Caki2 (cell line): ENCODE data around the gene MDM2. TPM values are rescaled to one million over a fixed set of nuclear protein-coding genes. Genes with fewer than 3 reads are reported as not detected.

Experiments
- DNase-seq: peaks from one replicate; pipeline ENCODE4 v3.0.0-alpha.2; 2015; ENCODE audit warnings: low read depth
- in situ Hi-C: cut with HindIII; loops from 2 replicates; pipeline ENCODE4 v1.10.0; 2016; ENCODE audit warnings: low sequenced_read_pairs, low pct_unique_long_range_greater_than_20kb, mixed read lengths
- total RNA-seq: library from RNA; depleted of rRNA; stranded (reverse); fragments of >200 nt; shearing (Covaris generic); gene quantifications from 2 replicates; pipeline ENCODE4 v1.2.3, GENCODE V29; 2014; ENCODE audit warnings: low replicate concordance

Gene MDM2
- total RNA-seq, 1 experiment from 2014 or later = 96.3 TPM

- no peak for DNase-seq
- in situ Hi-C loops = no loop called here
These were observed 72.8 kb downstream of the MDM2 start for GRCh38 chr12:68880660-68881325.

- in situ Hi-C loops = no loop called here
- DNase-seq = no peak
These were observed 74.4 kb downstream of the MDM2 start for GRCh38 chr12:68882251-68882964.

DNA sequence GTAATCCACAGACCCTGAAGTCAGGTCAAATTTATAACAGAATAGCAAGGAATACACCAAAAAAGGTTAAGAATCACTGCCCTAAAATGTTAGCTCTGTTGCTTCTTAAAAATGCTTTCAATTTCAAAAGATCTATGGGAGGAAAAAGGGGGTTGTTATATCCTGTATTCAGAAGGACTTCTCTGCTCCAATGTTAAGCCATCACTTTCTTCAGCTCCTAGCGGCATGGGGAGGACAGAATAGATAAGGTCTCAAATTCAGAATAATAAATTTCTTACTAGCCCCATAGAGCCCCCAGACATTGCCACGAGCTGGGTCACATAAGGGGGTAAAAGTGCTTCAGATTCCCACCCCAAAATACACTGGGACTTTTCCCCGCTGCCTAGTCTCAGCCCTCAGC lies 75.2 kb downstream of the MDM2 start:
- no peak for DNase-seq
- in situ Hi-C loops = no loop called here

GRCh38 chr12:68884251-68884650 lies 76.3 kb downstream of the MDM2 start:
- in situ Hi-C loops = no loop called here
- DNase-seq = no peak

GRCh38 chr12:68885381-68885780 lies 77.4 kb downstream of the MDM2 start:
- DNase-seq = no peak
- in situ Hi-C loops = no loop called here

- DNase-seq = no peak
- in situ Hi-C loops = no loop called here
These were observed 78.9 kb downstream of the MDM2 start for GRCh38 chr12:68886636-68887572.

DNA sequence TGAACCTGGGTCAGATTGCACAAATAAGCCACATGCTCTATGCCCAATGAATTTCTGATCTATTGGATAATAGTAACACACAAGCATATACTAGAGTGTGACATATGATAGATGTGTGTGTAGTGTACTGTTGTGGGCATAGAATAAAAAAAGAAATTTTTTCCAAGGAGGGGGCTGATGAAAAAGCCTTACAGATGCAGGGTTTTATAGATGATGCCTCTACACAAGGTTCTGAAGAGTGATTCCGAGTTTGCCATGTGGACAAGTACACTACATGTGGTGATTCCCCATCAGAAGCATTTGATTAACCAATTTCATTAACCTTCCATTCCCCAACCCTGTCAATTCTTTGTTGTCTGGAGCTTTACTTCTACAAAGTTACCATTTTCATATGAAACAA lies 79.7 kb downstream of the MDM2 start:
- in situ Hi-C loops = no loop called here
- no peak for DNase-seq

GRCh38 chr12:68888243-68888642 lies 80.3 kb downstream of the MDM2 start:
- no peak for DNase-seq
- in situ Hi-C loops = no loop called here

DNA sequence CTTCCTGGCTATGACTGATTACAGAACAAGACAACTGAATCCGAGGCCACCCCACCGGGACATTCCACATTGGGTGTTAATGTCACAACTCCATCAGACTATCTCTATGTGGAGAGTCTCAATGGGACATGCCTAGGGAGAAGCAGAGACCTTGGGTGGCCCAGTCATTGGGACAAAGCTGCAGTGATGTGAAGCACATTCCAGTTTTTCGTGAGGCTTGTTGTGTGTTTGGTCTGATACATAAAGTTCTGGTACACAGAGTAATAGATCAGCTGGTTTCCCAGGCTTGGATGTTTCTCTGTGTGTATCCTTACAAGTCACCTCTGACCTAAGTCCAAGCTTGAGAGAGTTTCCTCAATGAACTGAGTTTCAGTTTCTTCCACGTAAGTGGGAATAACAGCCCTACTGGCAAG lies 82.7 kb downstream of the MDM2 start:
- in situ Hi-C loops = no loop called here
- no peak for DNase-seq

DNA sequence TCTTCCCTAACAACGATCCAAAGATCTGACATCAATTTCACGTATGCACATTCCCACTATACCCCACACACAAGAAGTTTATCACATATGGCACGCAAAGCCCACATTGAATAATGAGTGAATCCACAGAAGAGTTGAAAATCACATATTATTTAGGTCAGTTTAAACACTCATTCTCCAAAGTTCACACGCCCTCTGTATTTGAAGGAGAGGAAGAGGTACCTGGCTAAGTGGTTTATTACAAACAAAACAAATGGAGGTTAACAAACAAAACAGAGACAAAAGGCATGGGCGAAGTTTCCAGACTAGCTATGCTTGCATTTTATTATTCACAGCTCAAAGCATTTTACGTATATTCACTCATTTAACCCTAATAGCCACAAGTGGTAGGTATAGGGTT lies 83.2 kb downstream of the MDM2 start:
- no peak for DNase-seq

DNA sequence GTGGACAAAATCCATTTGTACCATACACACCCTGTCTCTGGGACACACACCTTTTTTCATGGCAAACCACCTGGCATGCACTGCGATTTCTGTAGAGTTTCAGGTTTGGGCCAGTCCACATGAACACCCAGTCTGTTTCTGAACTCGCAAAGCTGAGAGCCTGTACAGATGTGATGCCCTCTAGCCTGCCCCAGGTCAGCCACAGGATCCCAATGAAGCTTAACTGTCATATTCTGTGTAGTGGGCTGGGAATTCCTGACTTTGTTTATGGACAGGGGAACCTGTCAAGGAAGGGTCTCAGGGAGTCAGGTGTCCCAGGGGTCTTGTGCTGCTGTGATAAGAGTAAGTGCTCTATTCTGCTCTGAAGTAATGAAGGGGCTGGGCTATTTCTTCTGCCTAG lies 85.2 kb downstream of the MDM2 start:
- in situ Hi-C loops = no loop called here

More for the DNA sequence above, 83.2 kb downstream of the MDM2 start:
- in situ Hi-C loops = no loop called here

DNA sequence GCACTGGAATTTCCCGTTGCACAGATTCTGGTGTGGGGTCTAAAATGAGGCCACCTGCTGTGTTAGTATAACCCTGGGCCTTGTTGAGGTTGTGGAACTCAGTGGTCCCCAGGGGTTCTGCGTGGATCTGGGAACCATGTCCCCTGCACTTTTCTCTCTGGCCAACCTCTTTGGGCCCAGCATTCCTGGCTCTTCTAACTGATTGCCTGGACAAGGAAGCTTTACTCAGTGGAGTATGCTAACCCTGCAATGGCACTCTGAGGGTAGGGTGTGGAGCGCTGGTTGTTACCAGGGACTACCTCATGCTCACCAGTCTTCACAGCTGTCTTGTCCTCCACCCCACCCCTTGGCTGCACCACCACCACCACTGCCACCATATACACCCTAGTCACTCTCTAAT lies 85.8 kb downstream of the MDM2 start:
- in situ Hi-C loops = no loop called here
- no peak for DNase-seq

More for the DNA sequence above, 85.2 kb downstream of the MDM2 start:
- DNase-seq = no peak

GRCh38 chr12:68894276-68894855 lies 86.4 kb downstream of the MDM2 start:
- in situ Hi-C loops = no loop called here
- no peak for DNase-seq

DNA sequence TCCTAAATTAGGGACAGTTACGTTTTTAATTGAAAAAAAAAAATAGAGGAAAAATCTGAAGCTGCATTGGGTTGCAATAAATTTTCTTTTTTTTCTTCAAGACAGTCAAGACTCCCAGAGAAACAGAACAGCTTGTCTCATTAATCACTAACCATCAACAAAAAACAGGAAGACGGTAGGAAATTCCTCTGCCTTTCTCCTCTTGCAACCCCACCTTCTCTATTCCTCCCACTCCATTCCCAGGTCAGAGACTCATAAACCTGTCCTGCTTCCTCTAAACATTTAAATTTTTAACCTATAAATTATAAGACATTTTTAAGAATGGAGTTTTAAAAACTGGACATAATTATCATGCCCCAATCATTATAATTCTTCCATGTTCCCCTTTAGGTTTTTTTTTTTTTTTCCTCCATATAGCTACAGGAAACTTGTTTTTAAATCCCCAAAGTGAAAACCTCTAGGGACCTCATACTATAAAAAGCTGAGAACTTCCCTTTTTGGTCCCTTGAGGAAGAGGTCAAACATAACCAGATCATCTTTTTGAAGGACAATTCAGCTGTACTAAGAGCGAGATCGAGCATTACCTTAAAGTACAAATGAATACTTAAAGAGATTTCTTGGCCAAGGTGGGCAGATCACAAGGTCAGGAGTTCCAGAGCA lies 89.0 kb downstream of the MDM2 start:
- no peak for DNase-seq

GRCh38 chr12:68899251-68899771 lies 91.3 kb downstream of the MDM2 start:
- DNase-seq = peak; percentile 98
- in situ Hi-C loops = no loop called here

More for the DNA sequence above, 89.0 kb downstream of the MDM2 start:
- in situ Hi-C loops = no loop called here

- in situ Hi-C loops = no loop called here
- DNase-seq = no peak
These were observed 92.3 kb downstream of the MDM2 start for GRCh38 chr12:68900241-68900640.
